ENCODE results near the gene ZNF627.

DNA sequence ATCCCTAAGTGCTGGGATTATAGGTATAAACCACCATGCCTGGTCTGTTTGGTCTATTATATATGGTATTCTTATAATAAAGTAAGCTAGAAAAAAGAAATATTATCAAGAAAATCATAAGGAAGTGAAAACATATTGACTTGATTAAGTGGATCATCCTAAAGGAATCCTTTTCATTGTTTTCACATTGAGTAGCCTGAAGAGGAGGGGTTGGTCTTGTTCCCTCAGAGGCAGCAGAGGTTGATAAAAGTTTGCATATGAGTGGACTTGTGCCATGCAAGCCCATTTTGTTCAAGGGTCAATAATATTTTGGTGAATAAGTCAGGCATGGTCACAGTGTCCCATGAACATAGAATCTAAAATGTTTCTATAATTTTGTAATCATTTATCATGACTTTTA, 52.7 kb downstream of the ZNF627 start:
- no peak for TF ChIP-seq POLR2A (IDR thresholded peaks at IDR 0.05)
- TF ChIP-seq, protein P1, sequence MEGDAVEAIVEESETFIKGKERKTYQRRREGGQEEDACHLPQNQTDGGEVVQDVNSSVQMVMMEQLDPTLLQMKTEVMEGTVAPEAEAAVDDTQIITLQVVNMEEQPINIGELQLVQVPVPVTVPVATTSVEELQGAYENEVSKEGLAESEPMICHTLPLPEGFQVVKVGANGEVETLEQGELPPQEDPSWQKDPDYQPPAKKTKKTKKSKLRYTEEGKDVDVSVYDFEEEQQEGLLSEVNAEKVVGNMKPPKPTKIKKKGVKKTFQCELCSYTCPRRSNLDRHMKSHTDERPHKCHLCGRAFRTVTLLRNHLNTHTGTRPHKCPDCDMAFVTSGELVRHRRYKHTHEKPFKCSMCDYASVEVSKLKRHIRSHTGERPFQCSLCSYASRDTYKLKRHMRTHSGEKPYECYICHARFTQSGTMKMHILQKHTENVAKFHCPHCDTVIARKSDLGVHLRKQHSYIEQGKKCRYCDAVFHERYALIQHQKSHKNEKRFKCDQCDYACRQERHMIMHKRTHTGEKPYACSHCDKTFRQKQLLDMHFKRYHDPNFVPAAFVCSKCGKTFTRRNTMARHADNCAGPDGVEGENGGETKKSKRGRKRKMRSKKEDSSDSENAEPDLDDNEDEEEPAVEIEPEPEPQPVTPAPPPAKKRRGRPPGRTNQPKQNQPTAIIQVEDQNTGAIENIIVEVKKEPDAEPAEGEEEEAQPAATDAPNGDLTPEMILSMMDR (IDR thresholded peaks at IDR 0.05) = no peak

Measured in esophagus squamous epithelium (tissue), 4 donors.